HG02884 (cell line): ENCODE data around the gene CCDC194.
"Not testable (repeated sequence)": the region's sequence is repeated elsewhere in the genome, so short reads cannot be mapped to it uniquely, and the experiment has no call there.

Experiments used
- ATAC-seq: cut with Tn5 transposase; IDR thresholded peaks from one replicate; pipeline ENCODE4 v1.9.1; 2021; ENCODE audit warnings: mild to moderate bottlenecking, moderate library complexity; ENCODE audit not compliant: unreplicated experiment

The CCDC194 gene

DNA sequence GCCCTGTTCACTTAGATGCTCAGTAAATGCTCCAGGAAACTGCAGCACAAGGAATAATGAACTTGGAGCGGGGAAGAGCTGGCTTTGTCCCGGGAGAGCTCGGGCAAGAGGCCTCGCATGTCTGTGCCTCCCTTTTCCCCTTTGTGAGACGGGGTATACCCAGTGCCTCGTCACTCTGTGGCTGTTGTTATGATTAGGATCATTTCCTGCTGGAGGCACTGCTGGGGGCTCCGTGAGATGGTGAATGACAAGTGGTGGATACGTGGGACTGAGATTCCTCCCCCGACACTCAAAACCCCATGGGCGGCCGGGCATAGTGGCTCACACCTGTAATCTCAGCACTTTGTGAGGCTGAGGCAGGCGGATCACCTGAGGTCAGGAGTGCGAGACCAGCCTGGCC is 15.7 kb downstream of the CCDC194 start:
- no peak for ATAC-seq

DNA sequence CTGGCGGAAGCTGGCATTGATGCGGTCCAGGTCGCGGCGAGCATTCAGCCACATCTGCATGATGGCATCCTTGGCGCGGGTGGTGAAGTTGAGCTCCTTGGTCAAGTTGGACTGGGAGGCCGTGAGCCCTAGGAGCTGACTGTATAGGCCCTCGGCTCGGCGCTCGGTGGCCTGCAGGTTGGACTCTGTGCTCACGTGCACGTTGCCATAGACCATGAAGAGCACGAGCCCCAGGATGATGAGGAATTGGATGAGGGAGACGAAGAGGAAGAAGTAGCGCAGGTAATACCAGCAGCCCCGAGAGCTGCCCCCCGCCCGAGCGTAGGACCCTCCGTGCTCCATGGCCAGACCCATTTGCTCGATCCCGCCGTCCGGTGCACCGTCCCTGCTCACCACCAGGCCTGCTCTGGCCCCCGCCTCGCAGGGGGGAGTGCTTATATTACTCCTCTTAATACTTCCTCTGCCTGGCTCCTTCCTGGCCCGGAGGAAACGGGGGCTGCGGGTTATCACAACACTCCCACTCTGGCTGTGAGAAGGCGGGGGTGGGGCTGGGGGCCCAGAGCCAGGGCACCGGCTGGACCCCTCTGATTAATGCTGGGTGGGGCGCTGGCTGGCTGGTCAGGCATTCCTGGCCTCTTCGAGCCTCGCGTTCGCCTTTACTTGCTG is 16.9 kb downstream of the CCDC194 start, which contains the start of gene PLVAP:
PLVAP (minus strand) TSS at position 408 of the 666 bp plus-strand sequence; CDS start at position 354, 54 bp downstream.
- no peak for ATAC-seq

- peak; percentile 70 for ATAC-seq
These were observed 23.9 kb downstream of the CCDC194 start for GRCh38 chr19:17370026-17370587.

DNA sequence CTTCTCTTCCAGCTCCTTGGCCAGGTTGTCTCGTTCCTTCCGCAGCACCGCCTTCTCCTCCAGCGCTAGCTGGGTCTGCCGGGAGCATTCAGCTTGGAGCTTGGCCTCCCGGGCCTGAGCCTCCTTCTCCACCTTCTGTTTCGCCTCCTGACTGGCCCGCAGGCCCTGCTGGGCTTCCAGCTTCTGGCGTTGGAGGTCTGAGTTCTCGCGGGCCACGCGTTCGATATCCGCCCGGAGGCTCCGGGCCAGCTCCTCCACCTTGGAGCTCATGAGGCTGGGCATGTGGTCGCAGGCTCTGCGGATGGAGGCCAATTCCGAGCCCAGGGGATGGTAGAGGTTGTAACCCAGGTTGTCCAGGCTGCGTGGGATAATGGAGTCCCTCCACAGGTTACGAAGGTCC is 28.6 kb downstream of the CCDC194 start:
- no peak for ATAC-seq

GRCh38 chr19:17363852-17364605 is 30.0 kb downstream of the CCDC194 start:
- not testable (repeated sequence) for ATAC-seq

GRCh38 chr19:17359905-17360800 is 33.8 kb downstream of the CCDC194 start:
- no peak for ATAC-seq

DNA sequence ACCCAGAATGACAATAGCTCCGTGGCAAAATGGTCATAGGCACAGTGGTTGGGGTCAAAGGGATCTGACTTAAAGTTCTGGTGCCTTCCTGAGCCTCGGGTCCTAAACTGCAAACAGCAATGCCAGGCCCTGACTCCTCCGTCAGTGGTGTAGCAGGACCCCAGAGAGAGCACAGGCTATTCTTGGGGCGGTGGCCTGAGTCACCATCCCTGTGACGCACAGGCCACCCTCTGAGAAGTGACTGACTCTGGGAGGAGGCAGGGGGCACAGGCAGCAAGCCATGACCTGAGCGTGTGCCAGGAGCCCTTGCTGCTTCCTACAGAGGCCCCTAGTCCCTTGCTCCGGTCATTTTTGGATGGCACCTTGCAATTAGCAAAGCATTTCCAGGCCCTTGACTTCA is 35.6 kb downstream of the CCDC194 start:
- no peak for ATAC-seq

DNA sequence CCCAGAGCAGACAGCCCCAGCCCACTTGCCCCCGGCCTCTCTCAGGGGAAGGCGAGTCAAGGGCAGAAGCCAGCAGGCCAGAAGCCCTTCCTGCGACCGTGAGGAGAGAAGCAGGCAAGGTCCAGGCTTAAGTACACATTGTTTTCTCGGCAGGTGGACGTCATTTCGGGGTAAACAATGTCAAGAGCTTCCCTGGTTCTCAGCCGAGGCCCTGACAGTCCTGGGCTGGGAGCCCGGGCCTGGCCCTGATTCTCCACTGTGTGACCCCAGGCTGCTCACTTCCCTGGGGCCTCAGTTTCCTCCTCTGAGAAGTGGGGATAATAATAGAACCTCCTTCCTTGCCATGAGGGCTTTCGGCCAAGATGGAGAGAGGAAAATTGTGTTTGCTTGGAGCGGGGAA is 36.3 kb downstream of the CCDC194 start:
- ATAC-seq: no peak

GRCh38 chr19:17357078-17357666 is 36.8 kb downstream of the CCDC194 start:
- no peak for ATAC-seq

DNA sequence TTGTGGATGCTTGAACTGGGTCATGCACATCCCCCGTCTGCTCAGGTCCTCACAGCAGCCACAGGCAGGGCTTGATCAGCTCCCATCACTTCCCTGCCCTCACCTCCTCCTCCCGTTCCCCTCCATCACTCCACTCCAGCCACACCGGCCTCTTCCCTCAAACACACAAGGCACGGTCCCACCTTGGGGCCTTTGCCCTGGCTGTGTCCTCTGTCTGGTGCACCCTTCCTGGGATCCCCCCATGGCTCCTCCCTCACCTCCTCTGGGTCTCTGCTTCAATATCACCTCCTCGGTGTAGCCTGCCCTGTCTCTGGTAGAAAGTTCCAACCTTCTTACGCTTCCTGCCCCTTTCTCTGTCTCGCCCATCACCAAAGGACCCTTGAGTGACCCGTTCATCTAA is 40.6 kb downstream of the CCDC194 start:
- ATAC-seq: no peak

GRCh38 chr19:17352608-17353280 is 41.3 kb downstream of the CCDC194 start:
- ATAC-seq: no peak

- no peak for ATAC-seq
These were observed 42.1 kb downstream of the CCDC194 start for GRCh38 chr19:17351815-17352435.

DNA sequence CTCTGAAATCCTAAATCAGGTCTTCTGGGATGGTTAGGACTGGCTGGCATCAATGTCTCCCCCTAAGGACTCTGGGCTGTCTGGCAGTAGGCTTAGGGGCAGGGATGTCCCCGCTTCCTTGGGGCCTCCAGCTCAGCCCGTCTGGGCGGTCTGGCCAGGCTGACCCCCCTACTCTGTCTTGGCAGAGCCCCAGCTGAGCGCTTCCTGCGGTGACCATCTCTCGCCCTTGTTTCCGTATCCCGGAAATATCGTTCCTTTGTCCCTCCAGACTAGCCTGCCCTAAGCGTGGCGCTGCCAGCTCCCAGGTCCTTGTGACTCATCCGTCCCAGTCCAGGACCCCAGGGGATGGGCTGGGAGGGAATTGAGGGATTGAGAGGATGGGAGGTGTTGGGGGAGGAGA is 45.3 kb downstream of the CCDC194 start:
- ATAC-seq: no peak

DNA sequence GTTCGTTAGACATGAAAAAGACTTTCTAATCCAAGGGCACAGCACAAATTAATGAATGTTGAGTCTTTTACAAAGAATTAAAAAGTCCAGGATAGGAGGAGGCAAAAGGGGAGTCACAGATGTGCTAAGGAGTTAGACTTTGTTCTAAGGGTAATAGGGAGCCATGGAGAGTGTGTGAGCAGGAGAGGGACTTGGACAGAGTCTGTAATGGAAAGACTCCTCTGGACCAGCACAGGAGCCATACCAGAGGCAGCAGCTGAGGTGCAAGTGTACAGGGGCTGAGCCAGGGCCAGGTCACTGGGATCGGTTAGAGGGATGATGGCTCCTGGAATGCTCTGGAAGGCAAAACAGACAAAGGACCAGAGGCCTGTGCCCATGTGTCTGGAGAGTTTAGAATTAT is 46.1 kb downstream of the CCDC194 start:
- ATAC-seq: no peak

DNA sequence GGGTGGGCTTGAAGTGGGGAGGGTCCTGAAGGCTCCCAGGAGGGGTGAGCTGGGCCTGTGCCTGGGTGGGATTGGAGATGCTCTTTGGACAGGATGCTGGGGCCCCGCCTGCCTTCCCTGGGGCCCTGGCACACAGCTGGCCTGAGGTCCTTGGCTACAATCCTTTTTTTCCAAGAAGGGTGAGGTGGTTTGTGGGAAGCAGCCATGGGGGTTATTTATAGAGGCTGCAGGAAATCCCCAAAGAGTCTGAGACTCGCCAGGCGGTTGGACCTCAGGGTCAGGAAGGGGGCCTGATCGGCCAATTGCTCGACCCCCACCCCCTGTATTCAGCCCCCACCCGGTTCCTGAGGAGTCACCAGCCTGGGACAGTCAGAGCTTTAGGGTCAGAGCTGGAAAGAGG is 46.6 kb downstream of the CCDC194 start:
- ATAC-seq: no peak

DNA sequence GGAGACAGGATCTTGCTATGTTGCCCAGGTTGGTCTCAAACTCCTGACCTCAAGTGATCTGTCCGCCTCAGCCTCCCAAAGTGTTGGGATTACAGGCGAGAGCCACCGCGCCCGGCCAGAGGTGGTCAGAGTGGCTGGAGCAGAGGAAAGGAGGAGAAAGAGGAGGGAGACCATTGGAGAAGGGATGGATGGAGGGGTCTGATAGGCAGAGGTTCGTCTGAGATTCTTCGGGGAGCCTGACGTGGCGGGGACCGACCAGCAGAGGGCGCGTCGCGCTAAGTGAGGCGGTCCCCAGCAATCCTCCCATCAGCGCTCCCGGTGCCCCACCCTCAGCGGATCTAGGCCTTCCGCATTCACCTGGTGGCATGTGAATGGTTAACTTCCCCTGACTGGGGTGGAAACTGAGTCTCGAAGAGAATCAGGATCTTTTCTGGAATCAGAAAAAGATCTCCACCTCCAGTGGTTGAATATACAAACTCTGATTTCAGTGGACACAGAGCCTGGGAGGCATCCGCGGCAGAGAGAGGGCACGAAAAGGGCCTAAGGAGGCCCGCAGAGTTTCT is 47.8 kb downstream of the CCDC194 start:
- ATAC-seq: no peak

DNA sequence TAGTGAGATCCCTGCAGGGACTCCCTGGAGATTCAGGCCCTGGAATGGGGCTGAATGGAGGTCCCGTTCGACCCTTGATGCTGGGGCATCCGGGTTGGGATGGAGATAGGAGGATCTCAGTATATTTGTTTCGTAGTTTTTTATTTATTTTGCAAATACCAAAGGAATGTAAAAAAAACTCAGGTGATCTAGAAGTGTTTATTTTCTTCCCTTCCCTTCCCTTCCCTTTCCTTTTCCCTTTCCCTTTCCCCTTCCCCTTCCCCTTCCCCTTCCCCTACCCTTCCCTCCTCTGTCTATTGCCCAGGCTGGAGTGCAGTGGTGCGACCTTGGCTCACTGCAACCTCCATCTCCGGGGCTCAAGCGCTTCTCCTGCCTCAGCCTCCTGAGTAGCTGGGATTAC is 52.2 kb downstream of the CCDC194 start:
- ATAC-seq: no peak

GRCh38 chr19:17341386-17341785 is 52.6 kb downstream of the CCDC194 start:
- no peak for ATAC-seq

DNA sequence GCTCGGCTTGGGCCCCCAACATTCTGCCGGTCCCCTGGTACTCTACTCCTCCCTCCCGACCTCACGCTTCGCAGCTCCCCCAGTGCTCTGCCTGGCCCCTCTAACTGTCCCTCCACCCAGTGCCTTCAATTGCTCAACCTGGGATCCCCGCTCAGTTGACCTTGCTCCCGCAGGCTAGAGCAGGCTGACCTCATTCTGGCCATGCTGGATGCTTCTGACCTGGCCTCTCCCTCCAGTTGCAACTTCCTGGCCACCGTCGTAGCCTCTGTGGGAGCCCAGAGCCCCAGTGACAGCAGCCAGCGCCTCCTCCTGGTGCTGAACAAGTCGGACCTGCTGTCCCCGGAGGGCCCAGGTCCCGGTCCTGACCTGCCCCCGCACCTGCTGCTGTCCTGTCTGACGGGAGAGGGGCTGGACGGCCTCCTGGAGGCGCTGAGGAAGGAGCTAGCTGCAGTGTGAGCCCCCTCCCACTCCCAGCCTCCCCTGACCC is 53.1 kb downstream of the CCDC194 start:
- ATAC-seq: no peak
